Right atrium auricular region (tissue), 2 donors: ENCODE measurements around the gene ZFP91. TPM values are rescaled to one million over a fixed set of nuclear protein-coding genes. Genes with fewer than 3 reads are reported as not detected.

Experiments used
- DNase-seq: peaks from one replicate; pipeline ENCODE4 v3.0.0-alpha.2; 2019; ENCODE audit warnings: low spot score
- H3K27ac ChIP-seq, 2 donors: fragments of 200-600 bp; sonication (generic); 1 replicate in 1 of 2; 2 replicates in 1 of 2; pipeline ENCODE4 v1.5.1; 2016 to 2019
- H3K27me3 ChIP-seq, 2 donors: fragments of 200-600 bp; sonication (generic); one replicate each; pipeline versions ENCODE4 v1.5.1 to v1.6.0; 2017 to 2019
- H3K36me3 ChIP-seq: fragments of 200-600 bp; sonication (generic); one replicate; pipeline ENCODE4 v1.5.1; 2016
- H3K4me1 ChIP-seq, 2 donors: fragments of 200-600 bp; sonication (generic); one replicate each; pipeline versions ENCODE4 v1.5.1 to v1.6.0; 2017 to 2019
- H3K4me3 ChIP-seq, 2 donors: fragments of 200-600 bp; sonication (generic); 1 replicate in 1 of 2; 2 replicates in 1 of 2; pipeline ENCODE4 v1.5.1; 2017 to 2019; ENCODE audit warnings: mild to moderate bottlenecking in 1 of 2, moderate library complexity in 1 of 2
- H3K9me3 ChIP-seq, 2 donors: fragments of 200-600 bp; sonication (generic); one replicate each; pipeline ENCODE4 v1.5.1; 2019
- total RNA-seq, 2 donors: library from RNA; depleted of rRNA; stranded (reverse); fragments of >200 nt; gene quantifications; one replicate each; pipeline ENCODE4 v1.1.0, GENCODE V29; 2016
- TF ChIP-seq, protein P1 (sequence below), 2 donors: fragments of 200-600 bp; sonication (generic); IDR thresholded peaks; one replicate each; pipeline ENCODE4 v1.5.1; 2019; ENCODE audit warnings: antibody characterized with exemption in 2 of 2

ZFP91 gene
- total RNA-seq, 2 donors from 2014 or later = 50.5 to 52.4 TPM

DNA sequence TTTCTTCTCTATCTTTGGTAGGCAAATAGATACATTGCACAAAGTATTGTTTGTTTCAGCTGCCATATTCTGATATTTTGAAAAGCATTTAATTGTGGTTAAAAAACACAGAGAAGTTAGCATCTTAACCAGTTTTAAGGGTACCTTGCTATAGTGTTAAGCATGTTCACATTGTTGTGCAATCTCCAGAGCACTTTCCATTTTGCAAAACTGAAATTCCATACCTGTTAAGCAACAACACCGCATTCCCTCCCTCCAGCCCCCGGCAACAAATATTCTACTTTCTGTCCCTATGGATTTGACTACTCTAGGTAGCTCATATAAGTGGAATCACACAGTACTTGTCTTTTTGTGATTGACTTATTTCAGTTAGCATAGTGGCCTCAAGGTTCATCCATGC lies 77.5 kb downstream of the ZFP91 start:
- no peaks in the 10 kb centered on the region for H3K36me3 ChIP-seq
- no peaks in the 10 kb centered on the region for H3K4me1 ChIP-seq
- TF ChIP-seq, protein P1, sequence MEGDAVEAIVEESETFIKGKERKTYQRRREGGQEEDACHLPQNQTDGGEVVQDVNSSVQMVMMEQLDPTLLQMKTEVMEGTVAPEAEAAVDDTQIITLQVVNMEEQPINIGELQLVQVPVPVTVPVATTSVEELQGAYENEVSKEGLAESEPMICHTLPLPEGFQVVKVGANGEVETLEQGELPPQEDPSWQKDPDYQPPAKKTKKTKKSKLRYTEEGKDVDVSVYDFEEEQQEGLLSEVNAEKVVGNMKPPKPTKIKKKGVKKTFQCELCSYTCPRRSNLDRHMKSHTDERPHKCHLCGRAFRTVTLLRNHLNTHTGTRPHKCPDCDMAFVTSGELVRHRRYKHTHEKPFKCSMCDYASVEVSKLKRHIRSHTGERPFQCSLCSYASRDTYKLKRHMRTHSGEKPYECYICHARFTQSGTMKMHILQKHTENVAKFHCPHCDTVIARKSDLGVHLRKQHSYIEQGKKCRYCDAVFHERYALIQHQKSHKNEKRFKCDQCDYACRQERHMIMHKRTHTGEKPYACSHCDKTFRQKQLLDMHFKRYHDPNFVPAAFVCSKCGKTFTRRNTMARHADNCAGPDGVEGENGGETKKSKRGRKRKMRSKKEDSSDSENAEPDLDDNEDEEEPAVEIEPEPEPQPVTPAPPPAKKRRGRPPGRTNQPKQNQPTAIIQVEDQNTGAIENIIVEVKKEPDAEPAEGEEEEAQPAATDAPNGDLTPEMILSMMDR (IDR thresholded peaks at IDR 0.05) = no peak
- no peak overlapping the region for H3K27ac ChIP-seq
- H3K9me3 ChIP-seq = no peaks in the 10 kb centered on the region
- DNase-seq = no peak
- no peaks in the 10 kb centered on the region for H3K27me3 ChIP-seq
- no peak overlapping the region for H3K4me3 ChIP-seq

DNA sequence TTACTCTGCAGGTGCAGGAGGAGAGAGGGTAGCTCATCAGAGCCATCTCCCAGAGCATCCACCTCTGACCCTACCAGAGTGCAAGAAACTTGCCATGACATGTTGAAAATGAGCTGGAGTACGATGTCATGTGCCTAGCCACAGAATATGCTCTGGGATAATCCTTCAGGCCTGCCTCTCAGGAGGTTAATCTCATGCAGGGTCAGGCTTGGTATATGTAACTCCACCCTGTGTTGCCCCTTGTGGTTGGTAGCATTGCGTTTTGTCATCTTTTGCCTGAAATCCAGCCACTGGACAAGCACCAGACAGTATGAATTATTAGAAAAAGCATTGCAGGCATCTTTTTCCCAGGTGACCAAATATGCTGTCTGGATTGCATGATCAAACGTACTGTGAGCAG lies 79.8 kb downstream of the ZFP91 start:
- no peak for DNase-seq
- Histone ChIP-seq H3K9me3 (no peaks in the 10 kb centered on the region), H3K27ac (no peak overlapping the region), H3K4me3 (no peak overlapping the region), H3K4me1 (no peaks in the 10 kb centered on the region), H3K27me3 (no peaks in the 10 kb centered on the region), H3K36me3 (no peaks in the 10 kb centered on the region)
- TF ChIP-seq, protein P1 (IDR thresholded peaks at IDR 0.05) = no peak

DNA sequence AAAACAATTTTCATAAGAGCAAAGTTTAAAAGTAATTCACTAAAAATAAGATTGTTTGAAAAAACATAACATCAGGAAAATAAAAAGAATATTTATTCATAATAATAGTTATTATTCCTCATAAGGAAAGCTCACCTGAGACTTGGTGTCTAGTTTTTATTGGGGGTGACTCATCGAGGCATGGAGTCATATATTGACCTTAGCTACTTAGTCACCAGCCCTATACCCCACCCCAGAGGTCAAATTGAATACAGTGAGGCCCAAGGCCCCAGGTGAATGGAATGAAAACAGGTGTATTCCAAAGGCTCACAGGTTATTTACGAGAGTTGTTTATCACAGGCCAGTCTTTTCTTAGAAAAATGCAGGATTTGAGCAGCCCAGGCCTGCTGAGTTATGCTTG lies 80.5 kb downstream of the ZFP91 start:
- Histone ChIP-seq H3K4me3 (no peak overlapping the region), H3K27ac (no peak overlapping the region), H3K27me3 (no peaks in the 10 kb centered on the region), H3K9me3 (no peaks in the 10 kb centered on the region), H3K4me1 (no peaks in the 10 kb centered on the region), H3K36me3 (no peaks in the 10 kb centered on the region)
- DNase-seq = no peak
- TF ChIP-seq, protein P1 (IDR thresholded peaks at IDR 0.05) = no peak

DNA sequence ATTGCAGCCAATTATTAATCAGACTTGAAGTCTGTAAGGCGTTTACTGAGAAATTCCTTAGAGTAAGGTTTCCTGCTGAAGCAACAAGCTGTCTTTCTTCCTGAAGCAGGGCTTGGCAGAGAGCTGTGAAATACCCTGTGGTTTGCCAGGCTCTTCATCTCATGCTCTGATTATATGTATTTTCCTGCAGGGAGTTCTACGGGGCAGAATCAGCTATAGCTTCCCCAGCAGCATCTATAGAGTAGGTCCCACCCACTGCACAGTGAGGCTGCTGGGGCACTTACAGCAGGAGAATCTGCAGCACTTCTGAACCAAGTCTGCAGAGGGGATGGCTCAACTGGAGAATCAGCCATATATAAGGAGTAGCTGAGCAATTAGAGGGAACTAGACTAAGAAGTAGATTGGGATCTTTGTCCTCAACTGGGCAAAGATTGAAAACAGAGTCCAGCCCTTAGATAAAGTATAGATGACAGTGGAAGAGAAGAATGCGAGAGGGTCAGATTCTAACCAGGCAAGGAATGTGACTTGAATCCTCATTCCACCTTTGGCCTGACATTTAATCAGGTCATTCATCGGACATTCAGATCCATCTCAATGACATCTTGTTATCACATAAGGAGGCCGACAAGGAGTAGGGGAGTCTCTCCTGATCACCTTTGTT lies 81.2 kb downstream of the ZFP91 start:
- Histone ChIP-seq H3K4me3 (no peak overlapping the region), H3K4me1 (no peaks in the 10 kb centered on the region), H3K36me3 (no peaks in the 10 kb centered on the region), H3K9me3 (no peaks in the 10 kb centered on the region), H3K27me3 (no peaks in the 10 kb centered on the region), H3K27ac (no peak overlapping the region)
- TF ChIP-seq, protein P1 (IDR thresholded peaks at IDR 0.05) = no peak
- no peak for DNase-seq

Other genes starting within 250 kb of the ZFP91 start
- not detected for gene OR5B17, start 220.0 kb upstream of the ZFP91 start, total RNA-seq
- not detected for gene OR5B3, start 172.2 kb upstream of the ZFP91 start, total RNA-seq
- gene OR5B2, start 150.9 kb upstream of the ZFP91 start, total RNA-seq = not detected
- not detected for gene OR5B12, start 136.8 kb upstream of the ZFP91 start, total RNA-seq
- gene OR5B21, start 71.0 kb upstream of the ZFP91 start, total RNA-seq = not detected
- 1 to 10 TPM; 2.8 to 5.5 TPM for gene LPXN, start 3.2 kb upstream of the ZFP91 start, total RNA-seq
- gene CNTF, start 43.6 kb downstream of the ZFP91 start, total RNA-seq = 1 to 10 TPM in 1 of 2 donors, under 1 TPM in 1; 0.30 to 1.6 TPM
- gene GLYAT, start 152.9 kb downstream of the ZFP91 start, total RNA-seq = not detected